Prostate gland (tissue), 2 donors: ENCODE measurements around the gene RUSC1. TPM values are rescaled to one million over a fixed set of nuclear protein-coding genes. Genes with fewer than 3 reads are reported as not detected.

Source experiments
- DNase-seq: peaks from one replicate; pipeline ENCODE4 v3.0.0-alpha.2; 2019; ENCODE audit warnings: low spot score
- H3K27ac ChIP-seq, 2 donors: fragments of 200-600 bp; sonication (generic); 2 replicates each; pipeline ENCODE4 v1.5.1; 2017 to 2019
- H3K27me3 ChIP-seq: fragments of 200-600 bp; sonication (generic); replicated peaks from 2 replicates; pipeline ENCODE4 v1.5.1; 2019; ENCODE audit not compliant: insufficient read depth
- H3K36me3 ChIP-seq, 2 donors: fragments of 200-600 bp; sonication (generic); 1 replicate in 1 of 2; 2 replicates in 1 of 2; pipeline versions ENCODE4 v1.5.1 to v1.8.1; 2017 to 2019
- H3K4me1 ChIP-seq: fragments of 200-600 bp; sonication (generic); replicated peaks from 2 replicates; pipeline ENCODE4 v1.5.1; 2019
- H3K4me3 ChIP-seq, 2 donors: fragments of 200-600 bp; sonication (generic); 2 replicates each; pipeline ENCODE4 v1.5.1; 2017 to 2019
- H3K9me3 ChIP-seq: fragments of 200-600 bp; sonication (generic); 2 replicates; pipeline ENCODE4 v1.5.1; 2017
- POLR2A ChIP-seq: fragments of 450-650 bp; IDR thresholded peaks from one replicate; pipeline ENCODE4 v1.6.1; 2016; ENCODE audit warnings: antibody characterized with exemption, mild to moderate bottlenecking
- POLR2AphosphoS5 ChIP-seq: sonication (generic); formaldehyde crosslinking; IDR thresholded peaks from one replicate; pipeline ENCODE4 v1.6.1; 2017; ENCODE audit warnings: antibody characterized with exemption
- WGBS: methylation state at CpG from one replicate; pipeline ENCODE4 v1.1.5; 2018; 5-methylcytosine and 5-hydroxymethylcytosine counted together
- intact Hi-C: fragments of 100-400 bp; cut with DNase I; formaldehyde crosslinking; loops from one replicate; pipeline ENCODE4 v1.14.2; 2022
- total RNA-seq, 2 donors: library from RNA; depleted of rRNA; stranded (reverse); fragments of >200 nt; gene quantifications; one replicate each; pipeline ENCODE4 v1.1.0, GENCODE V29; 2016
- TF ChIP-seq, protein P1 (sequence below), 4 experiments: fragments of 200-600 bp in 2 of 4; fragments of 450-650 bp in 2 of 4; sonication (generic) in 2 of 4; IDR thresholded peaks; 1 replicate in 3 of 4; 2 replicates in 1 of 4; pipeline ENCODE4 v1.5.1; 2016 to 2019; ENCODE audit warnings: antibody characterized with exemption in 4 of 4, mild to moderate bottlenecking in 2 of 4, moderate library complexity in 2 of 4

RUSC1 gene
- total RNA-seq, 2 donors from 2014 or later = 34.0 to 35.1 TPM

DNA sequence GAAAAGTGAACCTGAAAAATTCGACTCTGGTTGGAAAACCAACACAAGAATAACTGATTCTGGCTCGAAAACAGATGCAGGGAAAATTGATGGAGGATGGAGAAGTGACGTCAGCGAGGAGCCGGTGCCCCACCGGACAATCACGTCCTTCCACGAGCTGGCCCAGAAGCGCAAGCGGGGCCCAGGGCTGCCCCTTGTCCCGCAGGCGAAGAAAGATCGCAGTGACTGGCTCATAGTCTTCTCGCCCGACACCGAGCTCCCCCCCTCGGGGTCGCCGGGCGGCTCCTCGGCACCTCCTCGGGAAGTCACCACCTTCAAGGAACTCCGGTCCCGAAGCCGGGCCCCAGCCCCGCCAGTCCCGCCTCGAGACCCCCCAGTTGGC lies 1.9 kb downstream of the RUSC1 start:
- no peaks in the 10 kb centered on the region for H3K9me3 ChIP-seq
- H3K4me3 ChIP-seq = peak overlapping the region; percentile 86 to 88
- intact Hi-C loops = loop anchor here (5.0 kb wide), 4 partner anchors 65 to 270 kb away; partner anchors contain the start of genes ASH1L and ENTREP3
- peak overlapping the region; percentile 95 to 97 for H3K27ac ChIP-seq
- H3K36me3 ChIP-seq = no peaks in the 10 kb centered on the region
- no peak for TF ChIP-seq POLR2A
- TF ChIP-seq POLR2AphosphoS5 = no peak
- TF ChIP-seq, protein P1, sequence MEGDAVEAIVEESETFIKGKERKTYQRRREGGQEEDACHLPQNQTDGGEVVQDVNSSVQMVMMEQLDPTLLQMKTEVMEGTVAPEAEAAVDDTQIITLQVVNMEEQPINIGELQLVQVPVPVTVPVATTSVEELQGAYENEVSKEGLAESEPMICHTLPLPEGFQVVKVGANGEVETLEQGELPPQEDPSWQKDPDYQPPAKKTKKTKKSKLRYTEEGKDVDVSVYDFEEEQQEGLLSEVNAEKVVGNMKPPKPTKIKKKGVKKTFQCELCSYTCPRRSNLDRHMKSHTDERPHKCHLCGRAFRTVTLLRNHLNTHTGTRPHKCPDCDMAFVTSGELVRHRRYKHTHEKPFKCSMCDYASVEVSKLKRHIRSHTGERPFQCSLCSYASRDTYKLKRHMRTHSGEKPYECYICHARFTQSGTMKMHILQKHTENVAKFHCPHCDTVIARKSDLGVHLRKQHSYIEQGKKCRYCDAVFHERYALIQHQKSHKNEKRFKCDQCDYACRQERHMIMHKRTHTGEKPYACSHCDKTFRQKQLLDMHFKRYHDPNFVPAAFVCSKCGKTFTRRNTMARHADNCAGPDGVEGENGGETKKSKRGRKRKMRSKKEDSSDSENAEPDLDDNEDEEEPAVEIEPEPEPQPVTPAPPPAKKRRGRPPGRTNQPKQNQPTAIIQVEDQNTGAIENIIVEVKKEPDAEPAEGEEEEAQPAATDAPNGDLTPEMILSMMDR (IDR thresholded peaks at IDR 0.05) = no peak
- peaks cover 4% of the 10 kb centered on the region for H3K4me1 ChIP-seq
- DNase-seq = no peak
- WGBS = under 1% methylated on average over 27 of the region's 28 CpGs
- H3K27me3 ChIP-seq = no peaks in the 10 kb centered on the region

DNA sequence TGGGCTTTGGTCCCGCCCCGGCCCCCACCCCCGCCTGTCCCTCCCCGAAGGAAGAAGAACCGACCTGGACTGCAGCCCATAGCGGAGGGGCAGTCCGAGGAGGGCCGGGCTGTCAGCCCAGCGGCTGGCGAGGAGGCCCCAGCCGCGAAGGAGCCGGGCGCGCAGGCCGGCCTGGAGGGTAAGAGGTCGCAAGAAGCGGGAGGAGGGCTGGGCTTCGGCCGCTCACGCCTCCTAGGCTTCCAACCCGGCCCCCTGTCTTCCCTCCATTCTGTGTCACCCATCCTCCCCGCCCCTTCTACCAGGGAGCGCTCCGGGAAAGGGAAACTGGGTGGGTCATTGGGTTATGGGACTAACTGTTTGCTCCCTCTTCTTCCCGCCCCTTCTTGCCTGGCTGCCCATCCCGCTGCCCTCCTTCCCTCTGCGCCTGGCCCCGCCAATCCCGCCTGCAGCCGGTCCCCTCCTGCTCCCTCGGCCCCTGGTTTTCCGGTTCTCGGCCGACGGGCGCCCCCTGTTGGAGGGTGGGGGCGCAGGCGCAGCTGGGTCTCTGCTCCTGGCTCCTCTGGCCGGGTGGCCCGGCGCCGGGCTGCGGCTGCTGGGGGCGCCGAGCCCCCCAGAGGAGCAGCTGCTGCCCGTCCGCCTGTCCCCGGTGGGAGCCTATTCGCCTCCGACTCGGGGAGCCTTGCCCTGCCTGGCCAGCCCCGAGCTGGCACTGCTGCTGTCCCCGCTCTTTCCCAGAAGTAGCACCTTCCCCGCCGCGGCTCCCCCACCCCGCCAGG lies 2.4 kb downstream of the RUSC1 start:
- Histone ChIP-seq H3K27me3 (no peaks in the 10 kb centered on the region), H3K4me3 (peak overlapping the region; percentile 86 to 88), H3K27ac (peak overlapping the region; percentile 95 to 97), H3K9me3 (no peaks in the 10 kb centered on the region), H3K36me3 (no peaks in the 10 kb centered on the region), H3K4me1 (peaks cover 4% of the 10 kb centered on the region)
- intact Hi-C loops = loop anchor here (5.0 kb wide), 4 partner anchors 66 to 269 kb away; partner anchors contain the start of genes ASH1L and ENTREP3
- DNase-seq = peak; percentile 80
- under 1% methylated on average over 48 of the region's 58 CpGs for WGBS
- peak; percentile 44 for TF ChIP-seq POLR2A
- TF ChIP-seq POLR2AphosphoS5 = peak; percentile 59
- TF ChIP-seq, protein P1 (IDR thresholded peaks at IDR 0.05) = peak; percentile 95 to 99 (median 97)

DNA sequence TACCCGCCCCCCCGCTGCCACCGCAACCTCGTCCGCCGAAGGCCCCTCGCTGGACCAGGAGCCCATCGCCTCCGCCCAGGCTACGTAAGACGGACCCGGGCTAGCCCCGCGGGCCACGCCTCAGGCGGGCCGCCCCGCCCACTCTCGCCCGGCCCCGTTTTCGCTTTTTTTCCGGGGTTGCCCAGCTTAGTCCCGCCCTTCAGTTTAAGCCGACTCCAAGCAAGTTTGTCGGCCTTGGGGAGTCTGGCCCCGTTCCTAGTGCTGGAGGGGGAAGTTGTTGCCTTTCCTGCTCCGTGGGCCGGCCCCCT lies 3.0 kb downstream of the RUSC1 start:
- DNase-seq = peak; percentile 84
- Histone ChIP-seq H3K27ac (peak overlapping the region; percentile 95 to 97), H3K9me3 (no peaks in the 10 kb centered on the region), H3K36me3 (no peaks in the 10 kb centered on the region), H3K4me1 (peaks cover 4% of the 10 kb centered on the region), H3K27me3 (no peaks in the 10 kb centered on the region), H3K4me3 (peak overlapping the region; percentile 86 to 88)
- intact Hi-C loops = loop anchor here (2.0 to 5.0 kb wide), 5 partner anchors 15 to 269 kb away; partner anchors contain the start of genes ASH1L, ENTREP3 and FDPS
- no peak for TF ChIP-seq POLR2AphosphoS5
- TF ChIP-seq, protein P1 (IDR thresholded peaks at IDR 0.05) = no peak
- peak; percentile 6 for TF ChIP-seq POLR2A
- WGBS = under 1% methylated on average over 29 of the region's 29 CpGs

DNA sequence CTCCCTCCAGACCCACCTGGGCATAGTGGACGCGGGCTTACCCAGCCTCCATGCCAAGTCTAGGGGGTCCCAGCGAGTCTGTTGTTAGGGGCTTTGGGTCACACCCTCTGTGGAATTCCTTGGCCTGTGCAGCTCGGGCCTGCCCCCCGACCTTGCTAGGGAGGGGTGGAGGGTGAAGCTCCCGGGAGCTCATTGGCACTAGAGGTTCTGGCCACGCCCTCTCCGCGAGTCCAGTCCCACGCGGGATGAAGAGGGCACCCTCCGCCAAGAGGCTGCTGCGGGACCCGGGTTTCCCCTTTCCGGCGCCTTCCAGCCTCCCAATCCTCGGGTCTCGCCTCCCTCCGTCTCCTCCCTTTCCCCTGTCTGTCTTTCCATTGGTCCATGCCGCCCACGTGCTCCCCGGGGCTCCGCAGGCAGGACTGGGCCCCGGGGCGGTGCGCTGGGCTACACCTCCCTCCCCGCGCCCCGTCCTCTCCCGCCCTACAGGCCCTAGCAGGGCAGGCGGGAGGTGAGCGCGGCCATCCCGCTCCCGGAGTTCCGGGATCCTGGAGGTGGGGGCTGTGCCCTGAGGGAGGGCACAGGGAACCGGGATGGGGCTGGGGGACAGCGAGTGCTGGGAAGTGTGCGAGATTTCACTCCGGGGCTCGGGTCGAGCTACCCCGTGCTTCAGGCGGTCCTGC lies 3.5 kb downstream of the RUSC1 start:
- peak; percentile 92 for TF ChIP-seq POLR2AphosphoS5
- TF ChIP-seq, protein P1 (IDR thresholded peaks at IDR 0.05) = peak in 1 of 4 experiments; percentile 31
- TF ChIP-seq POLR2A = peak; percentile 87
- Histone ChIP-seq H3K4me1 (peaks cover 4% of the 10 kb centered on the region), H3K4me3 (peak overlapping the region; percentile 86 to 88), H3K36me3 (no peaks in the 10 kb centered on the region), H3K27me3 (no peaks in the 10 kb centered on the region), H3K9me3 (no peaks in the 10 kb centered on the region), H3K27ac (peak overlapping the region; percentile 95 to 97)
- intact Hi-C loops = loop anchor here (2.0 to 5.0 kb wide), 5 partner anchors 15 to 268 kb away; partner anchors contain the start of genes ASH1L, ENTREP3 and FDPS
- peak; percentile 97 for DNase-seq
- under 1% methylated on average over 36 of the region's 44 CpGs for WGBS
